SU-DHL-6 (cell line): Measurements from ENCODE around the gene SLC25A26.

Experiments used
- CTCF ChIP-seq: fragments of 200-600 bp; sonication (generic); IDR thresholded peaks from one replicate; pipeline ENCODE4 v1.5.1; 2017; ENCODE audit warnings: antibody characterized with exemption, mild to moderate bottlenecking, low read length, moderate library complexity; ENCODE audit not compliant: insufficient read depth, poor library complexity, severe bottlenecking
- EZH2phosphoT487 ChIP-seq: fragments of 200-600 bp; sonication (generic), shearing (Covaris generic); conservative IDR thresholded peaks from 2 replicates; pipeline ENCODE4 v1.6.1; 2018; ENCODE audit warnings: mild to moderate bottlenecking, antibody characterized with exemption, low read length, moderate library complexity, mixed read lengths

DNA sequence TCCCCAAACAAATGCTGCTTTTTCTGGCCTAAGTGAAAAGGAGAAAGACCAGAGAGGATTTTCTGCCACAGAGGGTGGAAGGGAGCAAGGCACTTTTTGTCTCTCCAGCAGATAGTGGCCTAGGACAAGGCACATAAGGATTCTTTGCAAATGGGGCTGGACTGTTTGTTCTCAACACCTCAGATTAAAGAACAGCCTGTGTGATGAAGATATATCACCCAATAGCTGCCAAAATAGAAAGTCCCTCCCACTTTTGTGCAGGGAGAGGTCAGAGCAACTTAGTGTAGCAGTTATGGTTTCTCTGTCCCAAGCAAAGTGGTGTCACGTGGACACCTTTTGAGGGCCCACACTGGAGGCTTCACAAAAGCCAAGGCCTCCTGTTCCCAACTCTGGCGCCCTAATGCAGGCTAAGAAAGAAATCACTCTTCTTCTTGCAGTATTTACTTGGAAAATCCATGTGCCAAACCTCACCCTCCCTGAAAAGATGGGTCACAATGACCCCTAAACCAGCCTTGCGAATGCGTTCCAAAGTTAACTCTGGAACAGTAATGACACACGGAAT lies 195.1 kb downstream of the SLC25A26 start:
- TF ChIP-seq CTCF (no peak), EZH2phosphoT487 (no peak)
